GM19023 (cell line): Measurements from ENCODE around the gene CEP85.
"Not testable (repeated sequence)": the region's sequence is repeated elsewhere in the genome, so short reads cannot be mapped to it uniquely, and the experiment has no call there.

Source experiments
- ATAC-seq: cut with Tn5 transposase; IDR thresholded peaks from one replicate; pipeline ENCODE4 v1.9.1; 2021; ENCODE audit warnings: mild to moderate bottlenecking, moderate library complexity; ENCODE audit not compliant: unreplicated experiment

Gene CEP85

DNA sequence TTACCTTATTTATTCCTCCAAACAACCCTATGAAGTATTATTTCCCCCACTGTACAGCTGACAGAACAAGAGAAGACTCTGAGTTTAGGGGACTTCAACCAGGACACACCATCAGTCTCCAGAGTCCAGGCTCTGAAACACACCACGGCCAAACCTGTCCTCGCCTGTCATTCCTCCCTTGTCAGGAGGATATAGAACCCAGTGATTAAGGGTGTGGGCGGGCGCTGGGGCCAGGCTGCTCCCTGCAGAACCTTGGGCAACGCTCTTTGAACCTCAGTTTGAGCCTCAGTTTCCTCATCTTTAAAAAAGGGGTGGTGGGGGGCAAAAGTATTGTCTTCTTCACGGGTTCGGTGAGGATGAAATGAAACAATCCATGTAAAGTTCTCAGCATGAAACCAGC is 9.4 kb upstream of the CEP85 start:
- no peak for ATAC-seq

DNA sequence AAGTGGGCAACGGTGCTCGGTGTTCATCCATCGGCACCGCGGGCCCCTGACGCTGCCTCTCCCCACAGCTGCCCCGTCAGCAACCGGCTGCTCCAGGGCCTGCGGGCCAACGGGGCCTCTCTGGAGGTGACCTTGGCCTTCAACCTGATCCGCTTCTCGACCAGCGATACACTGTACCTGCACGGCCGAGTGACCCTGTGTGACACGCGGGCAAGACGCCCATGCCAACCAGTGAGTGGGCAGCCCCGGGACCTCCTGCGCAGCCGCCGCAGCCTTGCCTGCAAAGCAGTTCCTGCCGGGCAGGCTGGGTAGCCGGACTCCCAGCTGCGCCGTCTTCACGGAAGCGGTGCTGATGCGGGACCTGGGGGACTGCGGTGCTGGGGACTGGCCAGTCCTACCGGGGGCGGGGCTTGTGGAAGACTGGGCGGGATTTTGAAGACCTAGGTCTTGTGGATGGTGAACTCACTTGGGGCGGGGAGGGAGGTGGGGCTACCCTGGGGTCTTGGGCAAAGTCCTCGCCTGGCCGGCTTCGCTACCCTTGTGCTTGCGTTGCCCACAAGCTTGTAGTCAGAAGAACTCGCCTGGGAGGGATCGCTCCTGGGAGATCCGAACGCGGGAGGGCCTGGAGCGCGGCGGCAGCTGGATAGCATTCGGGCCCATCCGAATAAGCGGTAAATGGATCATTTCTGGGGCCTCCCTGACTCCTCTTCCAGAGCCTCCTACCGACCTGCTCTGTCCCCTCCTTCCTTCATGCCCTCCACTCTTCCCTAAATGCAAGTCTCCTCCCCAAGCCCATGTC is 8.8 kb upstream of the CEP85 start:
- ATAC-seq, result no peak

- ATAC-seq, result not testable (repeated sequence)
Observed at GRCh38 chr1:26230682-26231081, 3.3 kb upstream of the CEP85 start.

DNA sequence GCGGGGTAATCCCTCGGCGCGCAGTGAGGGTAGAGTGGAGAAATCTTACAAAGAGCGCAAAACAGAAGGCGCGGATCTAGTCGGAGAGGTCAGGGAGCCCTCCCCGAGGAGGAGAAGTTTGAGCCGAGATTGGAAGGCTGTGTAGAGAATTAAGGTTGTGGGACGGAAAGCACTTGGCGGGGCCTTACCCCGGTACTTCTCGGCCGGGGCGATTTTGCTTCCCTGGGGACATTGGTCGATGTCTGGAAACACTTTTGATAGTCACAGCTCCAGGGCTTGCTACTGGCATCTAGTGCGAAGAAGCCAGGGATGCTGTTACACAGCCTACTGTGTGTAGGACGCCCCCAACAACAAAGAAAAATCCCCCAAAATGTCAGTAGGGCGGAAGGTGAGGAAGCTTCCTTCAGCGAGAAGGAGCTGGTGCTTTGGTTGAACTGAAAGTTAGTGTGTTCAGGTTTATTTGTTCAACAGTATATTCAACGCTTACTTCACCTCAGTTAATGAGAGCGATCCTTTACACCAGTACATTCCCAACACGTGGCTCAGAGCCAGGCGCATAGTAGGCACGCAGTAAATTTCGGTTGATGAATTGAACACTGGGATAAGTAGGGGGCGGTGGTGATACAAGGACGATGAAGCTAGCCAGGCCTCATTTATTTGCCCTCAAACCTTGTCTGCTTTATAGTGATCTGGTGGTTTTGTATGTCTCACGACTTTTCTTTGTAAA is 807 bp downstream of the CEP85 start:
- ATAC-seq, result no peak

GRCh38 chr1:26237230-26237966 is 3.4 kb downstream of the CEP85 start:
- ATAC-seq, result no peak

DNA sequence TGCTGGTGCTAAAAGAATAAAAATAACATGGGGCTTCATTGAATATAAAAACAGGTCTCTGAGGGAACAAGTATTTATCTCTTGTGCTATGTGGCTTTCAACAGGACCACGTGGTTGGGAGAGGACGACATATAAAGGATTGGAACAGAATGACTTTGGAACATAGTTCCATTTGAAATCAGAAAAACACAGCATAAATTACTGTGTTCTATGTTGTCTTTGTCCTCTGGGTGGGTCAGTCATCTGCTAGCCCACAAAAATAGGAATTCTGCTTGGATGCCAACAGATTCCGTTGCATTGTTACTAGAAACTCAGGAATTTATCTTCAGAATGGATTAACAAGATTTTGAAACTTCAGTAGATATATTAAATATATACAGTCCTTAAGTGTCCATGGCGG is 5.9 kb downstream of the CEP85 start:
- ATAC-seq, result no peak

- ATAC-seq, result no peak
Observed at GRCh38 chr1:26252718-26253117, 18.7 kb downstream of the CEP85 start.

GRCh38 chr1:26254404-26254803 is 20.4 kb downstream of the CEP85 start:
- no peak for ATAC-seq

DNA sequence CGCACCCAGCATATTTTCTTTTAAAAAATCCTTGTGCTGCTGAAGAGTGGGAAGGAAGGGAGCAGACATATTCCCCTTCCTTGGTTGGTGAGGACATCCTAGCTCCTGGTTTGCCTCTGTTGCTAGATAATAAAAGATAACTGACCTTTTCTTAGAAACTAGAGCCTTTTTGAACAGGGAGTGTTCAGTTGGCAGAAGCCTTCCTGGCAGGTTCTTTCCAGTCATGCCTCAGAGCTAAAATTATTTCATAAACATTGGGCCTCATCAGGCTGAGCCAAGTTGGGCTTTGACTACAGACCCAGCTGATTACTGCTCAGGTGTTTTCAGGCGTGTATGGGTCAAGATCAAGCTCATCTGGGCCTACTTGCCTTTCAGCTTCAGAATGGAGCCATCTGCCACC is 23.2 kb downstream of the CEP85 start:
- no peak for ATAC-seq

DNA sequence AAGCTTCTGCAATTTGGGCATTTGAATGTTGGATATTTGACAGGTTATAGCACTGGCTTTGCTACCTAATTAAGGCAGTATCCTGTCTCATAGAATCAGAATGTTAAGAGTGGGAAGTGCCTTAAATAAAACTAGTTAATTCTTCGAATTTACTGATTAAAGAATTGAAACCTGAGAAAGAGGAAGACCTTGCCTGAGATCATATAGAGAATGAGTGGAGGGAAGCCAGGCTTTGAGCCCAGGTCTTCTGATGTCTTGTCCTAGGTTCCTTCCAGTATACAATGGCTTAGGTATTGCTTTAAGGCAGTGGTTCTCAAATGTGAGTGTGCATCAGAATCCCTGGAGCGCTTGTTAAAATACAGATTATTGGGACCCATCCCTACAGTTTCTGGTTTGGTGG is 25.0 kb downstream of the CEP85 start:
- ATAC-seq, result no peak

DNA sequence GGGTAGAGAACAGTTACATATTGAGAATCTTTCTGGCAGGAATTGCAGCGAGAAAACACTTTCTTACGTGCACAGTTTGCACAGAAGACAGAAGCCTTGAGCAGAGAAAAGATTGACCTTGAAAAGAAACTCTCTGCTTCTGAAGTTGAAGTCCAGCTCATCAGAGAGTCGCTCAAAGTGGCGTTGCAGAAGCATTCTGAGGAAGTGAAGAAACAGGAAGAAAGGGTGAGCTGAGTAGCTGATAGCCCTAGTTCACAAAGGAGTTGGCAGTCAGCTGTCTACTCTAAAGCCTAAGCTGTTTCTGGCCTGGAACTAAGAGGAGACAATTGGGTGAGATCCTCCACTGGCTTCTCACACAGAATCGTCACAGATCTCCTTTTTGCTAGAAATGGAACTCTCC is 25.6 kb downstream of the CEP85 start:
- no peak for ATAC-seq

GRCh38 chr1:26263212-26263611 is 29.2 kb downstream of the CEP85 start:
- ATAC-seq, result no peak

DNA sequence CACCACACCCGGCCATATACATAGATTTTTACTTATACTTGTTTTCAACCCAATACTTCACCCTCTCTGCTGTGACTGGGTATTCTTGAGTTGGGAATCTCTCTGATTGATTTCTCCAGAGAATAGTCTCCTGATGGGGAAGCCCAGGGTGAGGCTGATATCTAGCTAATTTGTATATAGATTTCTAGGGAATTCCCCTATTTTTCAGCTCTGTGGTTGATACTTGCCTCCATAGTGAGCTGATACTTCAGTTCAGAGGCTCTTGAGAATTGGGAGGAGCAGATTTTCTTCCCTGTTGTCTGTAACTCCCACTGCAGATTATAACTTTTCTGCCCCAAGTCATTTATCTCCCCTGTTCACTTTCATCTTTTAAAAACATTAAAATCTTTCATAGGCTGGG is 31.4 kb downstream of the CEP85 start:
- ATAC-seq, result no peak

DNA sequence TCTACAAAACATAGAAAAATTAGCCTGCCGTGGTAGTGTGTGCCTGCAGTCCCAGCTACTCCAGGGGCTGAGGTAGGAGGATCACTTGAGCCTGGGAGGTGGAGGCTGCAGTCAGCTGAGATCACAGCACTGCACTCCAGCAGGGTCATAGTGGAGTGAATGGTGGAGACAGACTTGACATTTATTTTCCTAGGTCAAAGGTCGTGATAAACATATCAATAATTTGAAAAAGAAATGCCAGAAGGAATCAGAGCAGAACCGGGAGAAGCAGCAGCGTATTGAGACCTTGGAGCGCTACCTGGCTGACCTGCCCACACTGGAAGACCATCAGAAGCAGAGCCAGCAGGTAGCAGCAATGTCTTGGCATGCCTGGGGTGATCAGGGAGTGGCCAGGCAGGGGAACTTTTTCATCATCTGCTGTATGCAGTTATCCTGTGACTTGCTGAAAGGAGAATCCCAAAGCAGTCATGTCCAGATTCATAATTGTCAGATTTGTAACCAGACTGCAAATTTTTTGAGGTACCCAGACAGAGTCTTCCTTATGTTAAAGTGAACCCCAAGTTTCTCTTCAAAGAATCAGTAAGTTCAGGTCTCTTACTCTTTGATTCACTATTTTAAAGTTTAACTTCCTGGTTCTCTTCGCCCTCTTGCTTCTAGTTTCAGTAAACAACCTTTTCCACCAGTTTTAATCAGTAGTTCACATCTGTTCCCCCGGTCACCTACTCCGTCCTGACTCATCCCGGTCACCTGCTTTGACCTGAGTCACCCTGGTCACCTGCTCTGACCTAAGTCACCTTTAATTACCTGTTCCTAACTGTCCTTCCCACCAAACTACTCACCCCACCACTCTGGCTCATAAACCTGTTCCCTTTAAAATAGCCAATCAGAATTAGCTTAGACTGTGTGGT is 34.5 kb downstream of the CEP85 start:
- no peak for ATAC-seq

- ATAC-seq, result no peak
Observed at GRCh38 chr1:26269198-26269550, 35.2 kb downstream of the CEP85 start.

- ATAC-seq, result no peak
Observed at GRCh38 chr1:26274801-26275425, 40.9 kb downstream of the CEP85 start.

GRCh38 chr1:26275580-26276431 is 41.8 kb downstream of the CEP85 start:
- ATAC-seq, result no peak

- no peak for ATAC-seq
Observed at GRCh38 chr1:26276432-26276838, 42.4 kb downstream of the CEP85 start.

- ATAC-seq, result no peak
Observed at GRCh38 chr1:26277261-26277661, 43.3 kb downstream of the CEP85 start.
